Measurements from ENCODE around the gene PCYT2.

The PCYT2 gene

DNA sequence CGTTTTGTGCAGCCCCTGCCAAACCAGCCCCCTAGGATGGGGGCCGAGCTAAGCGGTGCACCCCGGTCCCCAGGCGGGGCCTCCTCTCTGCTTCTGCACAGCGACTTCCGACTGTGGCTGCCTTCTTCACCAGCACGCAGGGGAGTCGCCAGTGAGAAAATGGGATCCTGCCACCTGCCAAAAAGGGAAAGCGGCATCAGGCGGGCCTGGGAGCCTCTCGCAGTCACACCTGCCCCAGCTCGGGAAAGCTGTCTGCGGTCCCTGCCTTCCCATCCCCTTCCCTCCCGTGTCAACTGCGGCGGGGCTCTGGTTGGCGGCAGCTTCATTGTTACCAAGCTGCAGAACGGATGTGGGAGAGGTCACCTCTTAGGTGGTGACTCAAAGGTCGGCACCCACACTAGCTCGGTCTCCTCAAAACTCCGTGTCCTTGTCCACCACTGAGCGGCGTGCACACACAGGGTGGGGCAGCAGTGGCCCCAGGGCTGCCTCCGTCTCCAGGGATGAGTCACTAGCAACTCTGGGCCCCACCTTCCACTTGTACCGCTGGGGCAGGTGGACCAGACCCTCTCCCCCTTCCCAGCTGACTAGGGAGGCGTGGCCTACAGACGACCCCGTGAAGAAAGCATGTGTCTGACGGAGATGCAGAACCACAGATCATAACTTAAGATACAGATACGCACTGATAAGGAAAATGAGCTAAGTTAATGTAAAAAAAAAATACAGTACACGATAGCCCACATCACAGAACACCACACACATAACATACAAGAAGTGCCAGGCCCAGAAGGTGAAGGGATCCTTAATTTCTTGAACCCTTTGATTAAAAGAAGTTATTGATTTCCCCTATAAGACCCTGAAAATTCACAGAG lies 1.5 kb upstream of the PCYT2 start:
- DNase-seq: no peak

DNA sequence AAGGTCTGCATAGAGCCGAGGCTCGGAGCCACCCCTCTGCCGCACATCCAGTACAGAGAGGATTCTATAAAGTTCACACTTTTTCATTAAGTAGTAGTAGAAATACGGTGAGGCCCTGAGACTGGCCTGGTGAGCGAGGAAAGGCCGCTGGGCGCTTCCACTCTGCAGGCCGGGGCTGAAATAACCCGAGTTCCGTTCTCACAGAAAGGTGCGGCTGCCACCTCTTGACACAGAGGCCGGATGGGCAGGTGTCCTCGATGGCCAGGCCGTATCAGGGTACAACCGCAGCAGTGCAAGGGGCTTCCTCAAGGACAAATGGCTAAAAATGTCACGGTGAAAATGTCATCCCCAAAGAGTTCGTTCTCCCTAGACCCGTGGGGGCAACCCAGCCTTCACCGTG lies 770 bp upstream of the PCYT2 start:
- no peak for DNase-seq

DNA sequence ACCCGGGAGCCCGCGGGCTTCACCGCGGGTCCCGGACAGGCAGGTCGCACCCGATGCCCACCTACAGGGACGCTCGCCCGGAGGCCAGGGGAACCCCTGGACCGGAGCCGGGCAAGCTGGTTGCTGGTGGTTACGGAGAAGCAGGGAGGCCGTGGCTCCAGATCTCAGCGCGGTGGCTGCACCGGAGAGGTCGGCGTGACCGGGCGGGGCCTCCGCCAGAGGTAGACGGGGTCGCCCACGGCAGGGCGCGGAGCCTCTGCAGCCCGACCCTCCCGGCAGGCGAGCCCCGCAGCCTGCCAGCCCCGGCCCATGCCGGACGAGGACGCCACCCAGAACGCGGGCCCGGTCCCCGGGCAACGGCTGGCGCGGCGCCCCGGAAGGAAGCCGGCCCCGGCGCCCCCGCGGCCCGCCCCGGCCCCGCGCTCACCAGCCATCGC lies 341 bp downstream of the PCYT2 start:
- no peak for DNase-seq

DNA sequence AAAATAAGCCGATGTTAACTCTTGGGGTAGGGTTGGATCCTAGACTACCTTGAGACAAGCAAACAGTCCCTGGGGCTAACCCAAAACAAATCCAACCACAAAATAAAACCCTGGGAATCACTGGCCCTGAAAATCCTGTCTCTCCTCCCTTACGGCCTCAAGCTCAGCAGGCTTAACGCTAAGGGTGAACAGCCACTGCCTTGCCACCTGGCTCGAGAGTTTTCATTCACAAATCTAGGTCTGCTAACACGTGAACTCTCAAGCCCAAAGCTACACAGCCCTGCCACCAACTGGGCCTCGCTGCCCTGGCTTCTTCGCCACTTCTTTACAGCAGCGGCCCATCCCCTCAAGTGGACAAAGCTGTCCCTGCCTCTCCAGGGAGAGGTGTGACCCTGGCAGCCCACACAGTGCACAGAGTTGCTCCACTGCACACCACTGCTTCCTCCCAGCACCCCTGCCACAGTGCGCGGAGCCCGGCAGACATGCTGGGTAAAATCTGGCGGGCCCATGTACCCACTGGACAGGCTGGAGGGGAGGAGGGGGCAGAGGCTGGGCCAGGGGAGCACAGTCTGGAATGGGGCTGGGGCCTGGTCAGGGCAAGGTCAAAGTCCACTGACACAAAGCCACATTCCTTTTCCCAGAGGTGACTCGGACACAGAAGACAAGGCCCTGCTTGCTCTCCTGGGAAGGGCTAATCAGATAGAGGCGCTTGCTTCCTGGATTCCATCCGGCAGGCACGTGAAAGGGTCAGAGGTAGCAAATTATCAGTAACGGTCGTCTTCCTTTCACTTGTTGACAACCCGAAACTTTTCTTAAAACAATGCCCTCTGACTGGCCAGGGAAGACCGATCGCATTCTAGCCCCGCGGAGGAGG lies 996 bp downstream of the PCYT2 start:
- DNase-seq: no peak

DNA sequence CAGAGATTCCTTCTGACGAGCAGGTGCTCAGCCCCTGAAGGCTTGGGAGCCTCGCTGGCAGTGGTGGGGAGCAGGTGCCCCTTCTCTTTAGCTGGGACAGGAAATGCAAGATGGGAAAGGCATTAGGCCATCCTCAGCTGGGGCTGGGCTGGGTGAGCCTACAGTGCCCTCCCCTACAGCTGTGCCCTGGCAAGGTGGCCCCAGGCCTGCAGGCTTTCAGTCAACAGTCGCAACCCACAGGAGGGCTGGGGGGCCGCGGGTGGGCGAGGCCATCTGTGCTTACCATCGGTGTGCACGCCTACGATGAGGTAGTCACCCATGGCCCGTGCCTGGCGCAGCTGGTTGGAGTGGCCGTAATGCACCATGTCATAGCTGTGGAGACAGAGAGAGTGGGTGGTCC lies 2.0 kb downstream of the PCYT2 start:
- no peak for DNase-seq

DNA sequence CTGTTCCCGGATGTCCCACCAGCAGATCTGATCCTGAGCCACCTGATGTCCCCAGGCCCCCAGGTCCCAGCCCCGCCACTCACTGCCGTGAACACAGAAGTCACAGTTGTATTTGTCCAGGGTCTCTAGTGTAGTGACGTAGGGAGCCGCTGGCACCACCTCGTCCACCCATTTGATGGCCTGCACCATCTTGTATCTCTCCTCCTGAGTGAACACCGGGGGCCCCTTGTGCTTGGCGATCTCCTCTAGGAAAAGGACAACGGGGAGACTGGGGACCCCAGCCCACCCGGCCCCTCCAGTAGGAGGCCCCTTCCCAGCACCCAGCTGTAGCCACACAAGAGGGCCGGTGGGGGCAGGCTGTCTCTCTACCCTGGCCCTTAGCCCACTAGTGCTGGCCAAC lies 2.4 kb downstream of the PCYT2 start:
- no peak for DNase-seq

DNA sequence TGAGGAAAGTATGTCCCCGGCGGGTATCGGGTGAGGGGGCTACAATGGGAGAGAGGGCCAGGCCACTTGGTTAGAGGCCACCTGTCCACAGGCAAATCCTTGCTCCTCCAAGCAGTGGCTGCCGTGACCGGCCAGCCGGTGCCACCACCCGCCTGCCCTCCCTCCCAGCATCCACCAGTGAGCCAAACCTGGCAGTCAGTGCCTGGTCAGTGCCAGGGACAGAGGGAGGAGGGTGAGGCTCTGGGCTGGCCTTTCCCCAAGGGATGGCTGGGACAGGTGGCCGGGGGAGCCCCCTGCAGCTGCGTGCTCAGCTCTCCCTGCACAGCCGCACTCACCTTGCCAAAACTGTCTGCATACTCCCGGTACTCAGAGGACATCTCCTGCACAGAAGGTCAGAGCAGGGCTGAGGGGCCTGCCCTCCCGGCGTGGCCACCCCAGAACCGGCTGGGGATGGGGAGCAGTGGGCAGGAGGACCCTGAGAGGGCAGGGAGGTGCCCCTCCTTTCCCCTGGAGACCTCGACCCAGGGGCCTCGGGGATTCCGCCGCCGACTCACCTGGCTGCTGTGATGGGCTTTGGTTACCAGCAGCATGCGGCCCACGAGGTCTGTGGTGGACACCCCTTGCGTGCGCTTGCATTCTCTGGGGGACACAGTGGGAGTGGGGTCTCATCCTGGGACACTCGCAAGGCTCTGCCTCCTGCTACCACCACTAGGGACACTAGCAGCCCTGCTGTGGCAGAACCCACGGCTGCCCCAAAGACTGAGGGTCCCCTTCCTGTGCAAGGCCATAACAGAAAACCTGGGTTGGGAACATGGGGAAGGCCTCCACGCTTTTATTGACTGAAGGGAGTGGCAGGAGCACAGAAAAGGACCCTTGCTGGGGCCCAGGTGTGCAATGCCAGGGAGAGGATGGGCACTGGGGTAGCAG lies 3.7 kb downstream of the PCYT2 start:
- DNase-seq: no peak

DNA sequence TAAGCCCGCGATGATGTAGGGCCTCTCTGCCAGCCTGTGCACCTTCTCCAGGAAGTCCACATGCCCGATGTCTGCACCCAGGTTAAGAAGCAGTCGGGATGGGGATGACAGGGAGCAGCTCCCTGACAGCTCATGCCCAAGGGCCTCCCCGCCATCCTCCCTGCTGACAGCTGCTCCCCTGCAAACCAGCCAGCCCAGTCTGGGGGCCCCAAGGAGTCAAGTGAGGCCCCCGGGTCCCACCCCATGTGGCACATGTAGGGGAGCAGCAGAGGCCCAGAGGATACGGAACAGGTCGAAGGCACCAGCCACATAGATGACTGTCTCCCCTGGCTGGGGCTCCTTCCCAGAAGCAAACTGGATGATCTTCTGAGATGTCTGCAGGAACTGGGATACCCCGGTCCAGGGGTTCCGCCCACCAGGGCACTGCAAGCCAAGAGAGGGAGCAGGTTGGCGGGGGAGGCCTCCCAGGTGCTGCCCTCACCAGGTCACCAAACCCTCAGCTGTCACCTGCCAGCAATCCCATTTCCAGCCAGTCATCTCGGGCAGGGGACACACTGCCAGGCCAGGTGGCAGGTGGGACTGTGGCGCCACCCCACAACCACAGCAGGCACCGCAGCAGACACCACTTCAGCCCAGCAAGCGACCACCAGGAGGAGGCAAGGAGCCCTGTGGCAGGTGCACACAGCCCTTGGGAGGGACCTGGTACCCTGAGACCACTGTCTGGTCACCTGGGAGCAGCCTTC lies 4.6 kb downstream of the PCYT2 start:
- no peak for DNase-seq

DNA sequence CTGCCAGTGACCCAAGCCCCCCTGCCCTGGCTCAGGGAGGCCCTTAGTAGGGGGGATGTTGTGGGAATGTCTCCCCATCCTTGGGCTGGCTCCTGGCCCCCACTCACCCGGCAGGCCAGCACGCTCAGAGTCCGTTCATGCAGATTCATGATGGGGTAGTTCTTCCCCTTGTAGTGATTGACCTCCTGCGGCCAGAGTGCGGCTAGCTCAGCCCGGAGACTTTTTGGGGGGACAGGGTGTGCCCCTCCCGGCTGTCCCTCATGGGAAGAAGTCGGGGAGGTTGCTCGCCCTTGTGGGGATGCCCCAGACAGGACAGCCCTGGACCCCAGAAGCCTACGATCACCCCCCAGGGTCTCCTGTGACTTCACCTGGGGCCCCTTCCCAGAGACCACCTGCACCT lies 5.2 kb downstream of the PCYT2 start:
- no peak for DNase-seq

DNA sequence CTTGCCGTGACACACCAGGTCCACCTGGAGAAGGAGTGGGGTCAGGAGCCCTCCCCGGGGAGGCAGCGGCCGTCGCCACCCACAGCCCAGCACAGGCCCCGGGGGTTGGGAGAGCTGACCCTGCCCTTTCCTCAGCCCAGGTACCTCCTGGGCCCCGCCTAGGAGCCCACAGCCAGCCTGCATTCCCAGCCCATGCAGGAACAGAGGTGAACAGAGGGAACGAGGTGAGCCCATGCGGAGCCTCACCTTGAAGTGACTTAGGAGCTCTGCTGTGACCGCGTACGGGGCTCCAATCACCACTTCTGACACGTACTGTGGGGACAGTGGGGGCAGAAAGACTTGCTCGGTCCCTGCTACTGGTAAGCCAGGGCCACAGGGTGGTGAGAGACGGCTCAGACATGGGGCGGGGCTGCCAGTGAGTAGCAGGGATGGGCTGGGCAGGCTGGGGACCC lies 5.7 kb downstream of the PCYT2 start:
- DNase-seq: no peak

DNA sequence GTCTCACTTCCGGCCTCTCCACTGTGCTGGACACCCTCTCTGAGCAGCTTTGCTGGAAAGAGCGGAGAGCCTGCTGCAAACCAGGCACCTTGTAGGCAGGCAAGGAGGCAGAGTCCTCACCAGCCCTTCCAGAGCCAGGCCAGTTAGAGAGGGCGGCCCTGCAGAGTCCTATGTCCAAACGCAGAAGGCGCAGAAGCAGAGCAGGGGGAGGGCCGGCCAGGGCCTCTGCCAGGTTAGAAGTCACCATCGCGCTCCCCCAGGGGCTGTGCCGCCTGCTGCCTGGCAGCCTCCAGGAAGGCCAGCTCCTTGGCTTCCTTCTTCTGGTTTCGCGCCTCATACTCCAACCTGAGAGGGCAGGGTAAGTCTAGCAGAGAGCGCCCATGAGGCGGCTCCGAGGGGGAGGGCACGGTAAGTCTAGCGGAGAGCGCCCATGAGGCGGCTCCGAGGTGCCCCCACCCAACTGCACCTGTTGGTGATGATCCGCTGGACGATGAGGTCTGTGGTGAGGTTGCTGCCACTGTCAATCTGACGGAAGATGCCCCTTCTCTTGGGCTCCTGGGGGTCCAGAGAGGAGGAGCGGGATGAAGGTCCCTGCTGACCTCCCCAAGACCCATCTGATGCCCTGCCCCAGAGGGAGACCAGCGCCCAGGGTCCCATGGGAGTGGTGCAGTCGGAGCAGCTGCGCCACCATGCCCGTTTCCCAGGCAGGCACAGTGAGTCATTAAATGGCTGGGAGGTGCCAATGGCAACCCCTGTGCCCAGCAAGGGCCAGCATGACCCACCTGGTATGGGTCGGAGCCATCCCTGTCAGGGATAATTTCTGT lies 6.4 kb downstream of the PCYT2 start:
- no peak for DNase-seq

DNA sequence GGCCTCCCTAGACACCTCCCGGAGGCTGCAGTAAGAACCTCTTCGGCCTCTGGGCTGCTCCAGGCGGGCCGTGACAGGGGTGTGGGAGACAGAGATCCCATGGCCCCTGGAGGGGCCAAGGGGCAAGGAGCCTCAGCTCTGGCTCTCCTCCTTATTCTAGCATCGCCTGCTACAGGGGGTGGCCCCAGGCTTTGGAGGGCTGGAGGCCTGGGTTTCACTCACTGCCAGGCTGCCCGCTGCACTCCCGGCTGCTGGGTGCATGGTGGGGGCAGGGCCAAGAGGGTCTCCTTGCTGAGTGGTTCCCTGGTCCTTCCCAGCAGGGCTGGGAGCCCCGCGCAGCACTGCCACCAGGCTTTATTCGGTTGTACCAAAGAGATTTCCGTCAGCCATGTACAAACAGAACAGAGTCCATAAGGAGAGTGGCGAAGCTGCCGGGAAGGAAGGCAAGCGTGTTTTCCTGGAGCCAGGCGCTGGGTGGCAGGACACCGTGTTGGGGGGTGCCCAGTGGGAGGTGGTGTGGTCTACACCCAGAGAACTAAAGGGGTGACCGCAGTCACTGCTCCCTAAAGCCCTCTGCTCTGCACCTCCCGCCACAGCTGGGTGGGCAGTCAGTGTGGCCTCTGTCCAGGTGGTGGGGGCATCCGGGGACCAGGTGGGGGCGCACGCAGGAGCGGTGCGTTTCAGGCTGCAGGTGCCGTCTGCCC lies 7.2 kb downstream of the PCYT2 start:
- DNase-seq: no peak

DNA sequence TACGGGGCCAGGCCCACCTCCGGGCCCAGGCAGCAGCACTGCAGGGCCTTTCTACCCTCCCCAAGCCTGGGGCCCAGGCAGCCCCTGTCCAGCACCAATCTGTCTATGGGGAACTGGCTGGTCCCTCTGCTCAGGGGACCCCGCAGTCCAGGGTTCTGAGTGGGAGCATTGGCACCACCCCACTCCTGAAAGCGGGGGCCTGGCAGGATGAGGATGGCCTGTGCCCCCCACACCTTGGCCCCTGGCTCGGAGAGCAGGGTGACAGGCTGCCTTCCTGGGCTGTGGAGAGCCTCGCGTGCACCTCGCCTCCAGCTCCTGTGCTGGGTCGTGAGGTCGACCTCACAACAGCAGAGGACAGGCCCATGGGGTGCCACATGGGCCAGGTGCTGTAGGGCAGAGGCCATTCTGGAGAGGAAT lies 7.8 kb downstream of the PCYT2 start:
- no peak for DNase-seq

DNA sequence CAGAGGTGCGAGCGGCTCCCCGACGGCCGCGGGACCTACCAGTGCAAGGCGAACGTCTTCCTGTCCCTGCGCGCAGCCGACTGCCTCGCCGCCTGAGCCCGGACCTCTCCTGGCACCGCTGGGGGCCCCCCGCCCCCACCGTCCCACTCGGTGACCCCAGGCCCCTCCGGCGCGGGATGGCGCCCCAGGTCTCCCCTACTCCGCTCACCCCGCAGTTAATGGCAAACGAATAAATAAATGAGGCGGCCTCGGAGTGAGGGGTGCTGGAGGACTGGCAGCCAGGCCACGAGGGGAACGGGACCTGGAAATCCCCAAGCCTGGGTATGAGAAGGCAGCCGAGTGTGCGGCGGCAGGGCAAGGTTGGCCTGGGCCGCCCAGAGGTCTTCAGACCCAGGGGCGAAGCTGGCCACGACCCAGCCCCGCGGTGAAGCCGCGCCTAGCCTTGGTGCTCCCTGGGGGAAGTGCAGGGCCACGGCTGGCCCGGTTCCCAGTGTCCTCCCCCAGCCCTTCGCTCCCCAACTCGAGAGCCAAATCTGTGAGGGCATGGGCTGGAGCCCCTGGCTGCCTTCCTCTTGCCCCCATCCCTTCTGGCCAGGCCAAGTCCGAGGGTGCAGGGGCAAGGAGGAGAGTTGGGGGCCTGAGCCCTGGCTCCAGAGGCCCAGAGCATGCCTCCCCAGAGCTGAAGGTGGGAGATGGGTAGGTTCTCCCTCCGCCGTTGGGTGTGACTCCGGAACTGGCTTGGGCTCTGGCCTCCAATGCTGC lies 8.4 kb downstream of the PCYT2 start:
- no peak for DNase-seq

DNA sequence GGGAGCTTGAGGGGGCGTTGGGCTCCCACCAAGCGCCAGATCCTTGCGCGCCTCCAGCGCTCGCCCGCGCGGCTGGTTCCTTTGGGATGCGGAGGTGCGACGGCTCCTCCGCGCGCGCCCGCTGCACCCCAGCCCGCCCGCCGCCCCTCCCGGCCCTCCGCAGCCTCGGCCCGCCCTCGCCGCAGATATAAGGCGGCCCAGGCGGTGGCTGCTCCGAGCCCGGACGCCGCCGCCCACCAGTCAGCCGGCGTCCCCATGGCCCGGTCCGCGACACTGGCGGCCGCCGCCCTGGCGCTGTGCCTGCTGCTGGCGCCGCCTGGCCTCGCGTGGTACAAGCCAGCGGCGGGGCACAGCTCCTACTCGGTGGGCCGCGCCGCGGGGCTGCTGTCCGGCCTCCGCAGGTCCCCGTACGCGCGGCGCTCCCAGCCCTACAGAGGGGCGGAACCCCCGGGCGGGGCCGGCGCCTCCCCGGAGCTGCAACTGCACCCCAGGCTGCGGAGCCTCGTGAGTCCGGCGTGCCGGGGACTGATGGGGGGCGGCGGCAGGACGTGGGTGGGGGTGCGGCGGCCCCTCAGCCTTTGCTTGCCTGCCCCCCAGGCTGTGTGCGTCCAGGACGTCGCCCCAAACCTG lies 9.1 kb downstream of the PCYT2 start, which contains the start of gene NPB:
Gene NPB (plus strand): TSS at position 216 of the 630 bp plus-strand sequence. CDS start 40 bp downstream, at position 256.
- DNase-seq: no peak

DNA sequence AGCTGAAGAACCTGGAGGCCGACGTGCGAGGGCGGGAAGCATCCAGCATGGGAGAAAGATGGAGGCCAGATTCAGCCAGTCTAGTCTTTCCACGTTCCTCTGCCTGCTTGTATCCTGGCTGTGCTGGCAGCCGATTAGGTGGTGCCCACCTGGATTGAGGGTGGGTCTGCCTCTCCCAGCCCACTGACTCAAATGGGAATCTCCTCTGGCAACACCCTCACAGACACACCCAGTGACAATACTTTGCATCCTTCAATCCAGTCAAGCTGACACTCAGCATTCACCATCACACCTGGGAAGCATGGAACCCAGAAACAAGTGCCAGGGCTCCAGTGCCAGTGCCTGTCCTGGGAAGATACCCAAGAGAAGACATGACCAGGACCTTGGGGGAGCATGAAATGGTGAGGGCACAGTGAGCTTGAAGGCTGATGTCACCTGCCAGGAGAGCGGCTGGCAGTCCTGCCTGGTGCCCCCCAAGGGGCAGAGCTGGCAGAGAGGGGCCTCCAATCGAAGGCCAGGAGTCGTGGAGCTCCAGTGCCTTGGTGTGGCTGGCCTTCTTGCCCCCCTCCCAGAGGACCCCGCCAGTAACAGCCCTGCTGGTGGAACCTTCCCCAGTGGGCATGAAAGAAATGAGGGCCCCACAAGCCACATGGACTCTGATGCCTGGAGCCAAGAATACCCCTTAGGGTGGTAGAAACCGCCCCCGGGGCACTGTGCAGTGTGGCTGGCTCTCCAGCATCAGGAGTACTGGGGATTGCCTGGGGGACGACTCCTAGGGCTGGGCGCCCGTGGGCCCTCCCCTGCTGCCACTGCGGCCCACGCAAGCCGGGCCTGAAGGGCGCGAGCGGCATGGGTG lies 9.8 kb downstream of the PCYT2 start:
- no peak for DNase-seq

DNA sequence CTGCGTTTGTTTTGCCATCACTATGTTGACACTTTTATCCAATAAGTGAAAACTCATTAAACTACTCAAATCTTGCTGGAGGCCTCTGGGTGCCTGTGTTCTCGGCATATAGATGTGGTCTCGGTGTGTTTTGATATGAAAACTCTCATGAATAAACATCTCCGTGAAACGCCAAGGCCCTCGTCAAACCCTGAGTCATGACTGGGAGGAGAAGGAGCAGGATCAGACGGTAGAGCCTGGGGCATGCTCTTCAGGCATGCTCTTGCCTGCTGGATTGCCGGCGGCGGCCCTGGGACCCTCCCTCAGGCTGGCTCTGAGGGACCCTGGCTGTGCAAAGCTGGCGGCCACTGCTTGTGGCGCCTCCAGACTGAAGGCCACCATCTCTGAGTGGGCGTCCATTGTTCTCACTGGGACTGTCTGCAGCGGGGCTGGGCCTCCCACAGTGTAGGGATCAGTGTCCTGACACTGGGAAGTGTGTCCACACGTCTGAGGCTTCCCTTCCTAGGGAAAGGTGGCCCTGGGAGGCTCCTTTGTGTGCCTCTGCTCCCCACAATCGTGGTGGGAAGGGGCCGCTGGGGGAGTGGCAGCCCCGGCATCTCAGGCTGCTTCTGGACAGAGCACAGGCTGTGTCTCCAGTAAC lies 10.9 kb downstream of the PCYT2 start:
- no peak for DNase-seq
